K562 (cell line): Measurements from ENCODE around the gene SLC17A9.

ENCODE experiments used
- CBX5 ChIP-seq: IDR thresholded peaks from 2 replicates; pipeline ENCODE4 v1.6.1; 2014; ENCODE audit warnings: low read depth, borderline replicate concordance
- NBN ChIP-seq: fragments of 450-650 bp; IDR thresholded peaks from 2 replicates; pipeline ENCODE4 v1.6.1; 2016; ENCODE audit warnings: low read depth, mild to moderate bottlenecking
- RBBP5 ChIP-seq: fragments of 200-600 bp; sonication (generic); IDR thresholded peaks from 2 replicates; pipeline ENCODE4 v1.6.1; 2012; ENCODE audit warnings: borderline replicate concordance, mild to moderate bottlenecking, low read length, control low read depth, inconsistent platforms; ENCODE audit not compliant: insufficient read depth, poor library complexity, severe bottlenecking
- ZNF76 ChIP-seq: fragments of 250-450 bp; sonication (Bioruptor Pico); IDR thresholded peaks from 2 replicates; pipeline ENCODE4 v1.4.0; 2020; ENCODE audit warnings: mild to moderate bottlenecking, moderate library complexity, borderline replicate concordance

DNA sequence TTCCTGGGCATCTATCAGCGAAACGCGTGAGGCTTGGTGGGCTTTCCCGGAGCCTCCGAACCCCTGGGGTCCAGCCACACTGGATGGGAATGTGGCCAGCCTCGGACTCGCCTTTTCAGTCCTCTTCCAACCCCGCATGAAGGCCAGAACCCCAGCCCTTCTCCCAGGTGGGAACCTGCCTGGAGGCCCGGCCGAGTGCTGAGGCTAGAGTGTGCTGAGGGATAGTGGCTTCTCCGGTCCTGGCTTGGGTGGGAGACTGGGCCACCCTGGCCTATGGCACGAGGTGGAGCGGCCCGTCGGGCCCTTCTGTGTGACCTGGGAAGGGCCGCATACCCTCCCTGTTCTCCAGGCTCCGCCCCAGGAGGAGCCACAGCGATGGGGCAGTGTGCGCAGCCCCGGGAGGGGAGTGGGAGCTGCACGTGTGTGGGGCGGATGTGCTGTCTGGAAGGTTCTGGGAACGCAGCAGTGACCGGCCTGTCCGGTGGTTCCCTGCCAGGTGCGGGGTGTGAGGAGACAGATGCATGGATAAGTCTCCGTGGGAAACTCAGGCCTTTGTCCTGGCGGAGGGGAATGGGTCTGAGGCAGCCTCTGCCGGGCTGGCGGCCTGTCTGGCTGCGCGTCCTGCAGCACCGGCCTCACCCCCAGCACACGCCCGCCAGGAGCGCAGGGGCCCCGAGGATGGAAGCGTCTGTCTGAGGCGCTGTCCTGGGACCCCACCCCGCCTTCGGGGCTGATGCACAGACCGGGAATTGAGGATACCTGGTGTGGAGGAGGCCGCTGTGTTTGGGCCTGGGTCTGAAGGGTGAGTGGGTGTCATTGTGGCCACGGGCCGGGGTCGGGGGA lies 55.4 kb downstream of the SLC17A9 start:
- TF ChIP-seq NBN = no peak
- no peak for TF ChIP-seq CBX5
- TF ChIP-seq ZNF76 (CRISPR knock-in tag) = no peak
- TF ChIP-seq RBBP5 = no peak
